ENCODE measurements around the gene RECK. TPM values are rescaled to one million over a fixed set of nuclear protein-coding genes. Genes with fewer than 3 reads are reported as not detected.

RECK gene
- total RNA-seq, 1 experiment from 2014 or later, result 5.0 TPM

- H3K9ac ChIP-seq (ENCODE audit: low read length), result no peak within 1 kb of the TSS
- no peak within 1 kb of the TSS for H2AFZ ChIP-seq (ENCODE audit: low read length)
- no peak within 1 kb of the TSS for H3K4me2 ChIP-seq (ENCODE audit: low read length)
- DNase-seq (no peak), ATAC-seq (no peak)
- H3K4me3 ChIP-seq (ENCODE audit: low read length), result no peak within 1 kb of the TSS
- ChIA-PET CTCF (no interaction called here), POLR2A (ENCODE audit: unreplicated experiment) (no interaction called here)
- no peaks in the 10 kb centered on the region for H3F3A ChIP-seq (ENCODE audit: low read length, unreplicated experiment)
- TF ChIP-seq EZH2 (IDR thresholded peaks at IDR 0.05; ENCODE audit: low read length, unreplicated experiment) (no peak), EZH2phosphoT487 (IDR thresholded peaks at IDR 0.05; ENCODE audit: borderline replicate concordance, low read length) (no peak), CTCF (conservative IDR thresholded peaks at IDR 0.05; ENCODE audit: low read depth, low read length) (no peak)
- H3K9me2 ChIP-seq (replicated peaks; ENCODE audit: low read length), result no peaks in the 10 kb centered on the region
- no peaks in the 10 kb centered on the region for H3K4me1 ChIP-seq (ENCODE audit: insufficient read depth, low read length)
- intact Hi-C loops (cut with micrococcal nuclease), result no loop called here
- no peaks in the 10 kb centered on the region for H4K20me1 ChIP-seq (ENCODE audit: low read length)
- H3K9me3 ChIP-seq (ENCODE audit: low read length), result no peaks in the 10 kb centered on the region
- H3K79me2 ChIP-seq (ENCODE audit: low read length), result no peaks in the 10 kb centered on the region
- H3K27me3 ChIP-seq (ENCODE audit: low read length), result no peaks in the 10 kb centered on the region
- no peaks in the 10 kb centered on the region for H3K36me3 ChIP-seq (ENCODE audit: low read depth, low read length)
- no peak within 1 kb of the TSS for H3K27ac ChIP-seq (ENCODE audit: low read length)
- no TSS peak for BruUV-seq (replicated peaks)
Observed at GRCh38 chr9:36169166-36169565, 132.5 kb downstream of the RECK start, which contains the start of gene CCIN. TSS of gene CCIN (plus strand) at chr9:36169388. CDS start at chr9:36169503, 115 bp downstream.

GRCh38 chr9:36169708-36170107, 133.0 kb downstream of the RECK start:
- no peaks in the 10 kb centered on the region for H3K4me1 ChIP-seq (ENCODE audit: insufficient read depth, low read length)
- TF ChIP-seq EZH2 (IDR thresholded peaks at IDR 0.05; ENCODE audit: low read length, unreplicated experiment) (no peak), EZH2phosphoT487 (IDR thresholded peaks at IDR 0.05; ENCODE audit: borderline replicate concordance, low read length) (no peak), CTCF (conservative IDR thresholded peaks at IDR 0.05; ENCODE audit: low read depth, low read length) (no peak)
- H3K79me2 ChIP-seq (ENCODE audit: low read length), result no peaks in the 10 kb centered on the region
- no peak for DNase-seq
- BruUV-seq (replicated peaks), result no TSS peak
- ATAC-seq, result no peak
- ChIA-PET CTCF (no interaction called here), POLR2A (ENCODE audit: unreplicated experiment) (no interaction called here)
- H3K4me2 ChIP-seq (ENCODE audit: low read length), result no peak overlapping the region
- H3F3A ChIP-seq (ENCODE audit: low read length, unreplicated experiment), result no peaks in the 10 kb centered on the region
- H3K36me3 ChIP-seq (ENCODE audit: low read depth, low read length), result no peaks in the 10 kb centered on the region
- no peak overlapping the region for H3K9ac ChIP-seq (ENCODE audit: low read length)
- no peaks in the 10 kb centered on the region for H3K9me3 ChIP-seq (ENCODE audit: low read length)
- H3K4me3 ChIP-seq (ENCODE audit: low read length), result no peak overlapping the region
- no peaks in the 10 kb centered on the region for H3K27me3 ChIP-seq (ENCODE audit: low read length)
- H4K20me1 ChIP-seq (ENCODE audit: low read length), result no peaks in the 10 kb centered on the region
- H2AFZ ChIP-seq (ENCODE audit: low read length), result no peak overlapping the region
- intact Hi-C loops (cut with micrococcal nuclease), result no loop called here
- H3K9me2 ChIP-seq (replicated peaks; ENCODE audit: low read length), result no peaks in the 10 kb centered on the region
- H3K27ac ChIP-seq (ENCODE audit: low read length), result no peak overlapping the region

- ChIA-PET CTCF (no interaction called here), POLR2A (ENCODE audit: unreplicated experiment) (no interaction called here)
- H3K27me3 ChIP-seq (ENCODE audit: low read length), result no peaks in the 10 kb centered on the region
- H3F3A ChIP-seq (ENCODE audit: low read length, unreplicated experiment), result no peaks in the 10 kb centered on the region
- no peak overlapping the region for H3K4me2 ChIP-seq (ENCODE audit: low read length)
- H3K79me2 ChIP-seq (ENCODE audit: low read length), result no peaks in the 10 kb centered on the region
- H3K27ac ChIP-seq (ENCODE audit: low read length), result no peak overlapping the region
- H2AFZ ChIP-seq (ENCODE audit: low read length), result no peak overlapping the region
- no peaks in the 10 kb centered on the region for H3K4me1 ChIP-seq (ENCODE audit: insufficient read depth, low read length)
- BruUV-seq (replicated peaks), result no TSS peak
- H3K9ac ChIP-seq (ENCODE audit: low read length), result no peak overlapping the region
- H3K4me3 ChIP-seq (ENCODE audit: low read length), result no peak overlapping the region
- no peaks in the 10 kb centered on the region for H3K9me3 ChIP-seq (ENCODE audit: low read length)
- TF ChIP-seq EZH2 (IDR thresholded peaks at IDR 0.05; ENCODE audit: low read length, unreplicated experiment) (no peak), CTCF (conservative IDR thresholded peaks at IDR 0.05; ENCODE audit: low read depth, low read length) (no peak), EZH2phosphoT487 (IDR thresholded peaks at IDR 0.05; ENCODE audit: borderline replicate concordance, low read length) (no peak)
- H3K9me2 ChIP-seq (replicated peaks; ENCODE audit: low read length), result no peaks in the 10 kb centered on the region
- no peaks in the 10 kb centered on the region for H3K36me3 ChIP-seq (ENCODE audit: low read depth, low read length)
- H4K20me1 ChIP-seq (ENCODE audit: low read length), result no peaks in the 10 kb centered on the region
- ATAC-seq (no peak), DNase-seq (no peak)
- intact Hi-C loops (cut with micrococcal nuclease), result no loop called here
Observed at GRCh38 chr9:36170531-36170930, 133.8 kb downstream of the RECK start.

All from PC-3 (cell line).